Lower lobe of right lung (tissue), 2 donors: ENCODE results near the gene ZNF653. TPM values are rescaled to one million over a fixed set of nuclear protein-coding genes. Genes with fewer than 3 reads are reported as not detected.
"Not testable (repeated sequence)": the region's sequence is repeated elsewhere in the genome, so short reads cannot be mapped to it uniquely, and the experiment has no call there.

ENCODE experiments used
- ATAC-seq, 2 donors: fragments of 200-7000 bp; cut with Tn5 transposase; one replicate each; pipeline ENCODE4 v1.9.1; 2020 to 2022; ENCODE audit warnings: mild to moderate bottlenecking in 2 of 2, moderate library complexity in 2 of 2
- DNase-seq: peaks from one replicate; pipeline ENCODE4 v3.0.0-alpha.2; 2020
- H3K27ac ChIP-seq: fragments of 200-600 bp; one replicate; pipeline ENCODE4 v1.8.0; 2022
- H3K27me3 ChIP-seq: fragments of 200-600 bp; one replicate; pipeline ENCODE4 v1.8.0; 2022; ENCODE audit warnings: low read depth
- H3K36me3 ChIP-seq: fragments of 200-600 bp; one replicate; pipeline ENCODE4 v1.8.0; 2022; ENCODE audit warnings: mild to moderate bottlenecking
- H3K4me1 ChIP-seq: fragments of 200-600 bp; one replicate; pipeline ENCODE4 v1.8.0; 2022
- H3K4me3 ChIP-seq: fragments of 200-600 bp; one replicate; pipeline ENCODE4 v1.8.0; 2022; ENCODE audit warnings: mild to moderate bottlenecking
- H3K9me3 ChIP-seq: fragments of 200-600 bp; one replicate; pipeline ENCODE4 v1.8.0; 2022
- intact Hi-C: fragments of 100-400 bp; cut with DNase I; formaldehyde crosslinking; loops from one replicate; pipeline ENCODE4 v1.11.0; 2022
- total RNA-seq: library from RNA; stranded (reverse); fragmentation: NEBNext Ultra II Directional; extraction: Animal tissue kit (Norgen Biotek cat#: 25700); gene quantifications from one replicate; pipeline ENCODE4 v1.2.1, GENCODE V29; 2021
- TF ChIP-seq, protein P1 (sequence below): fragments of 200-600 bp; IDR thresholded peaks from one replicate; pipeline ENCODE4 v1.8.0; 2022; ENCODE audit warnings: antibody characterized with exemption, mild to moderate bottlenecking
- donor health status: DM: no; HTN: yes; CAD: no; lungs with severe emphysema.

ZNF653 gene
- total RNA-seq, 1 donor from 2014 or later, result 9.2 TPM

- Histone ChIP-seq H3K27me3 (no peaks in the 10 kb centered on the region), H3K36me3 (no peaks in the 10 kb centered on the region), H3K9me3 (no peaks in the 10 kb centered on the region), H3K27ac (no peak overlapping the region), H3K4me1 (no peaks in the 10 kb centered on the region), H3K4me3 (no peak overlapping the region)
- no peak for ATAC-seq
- no peak for DNase-seq
- TF ChIP-seq, protein P1, sequence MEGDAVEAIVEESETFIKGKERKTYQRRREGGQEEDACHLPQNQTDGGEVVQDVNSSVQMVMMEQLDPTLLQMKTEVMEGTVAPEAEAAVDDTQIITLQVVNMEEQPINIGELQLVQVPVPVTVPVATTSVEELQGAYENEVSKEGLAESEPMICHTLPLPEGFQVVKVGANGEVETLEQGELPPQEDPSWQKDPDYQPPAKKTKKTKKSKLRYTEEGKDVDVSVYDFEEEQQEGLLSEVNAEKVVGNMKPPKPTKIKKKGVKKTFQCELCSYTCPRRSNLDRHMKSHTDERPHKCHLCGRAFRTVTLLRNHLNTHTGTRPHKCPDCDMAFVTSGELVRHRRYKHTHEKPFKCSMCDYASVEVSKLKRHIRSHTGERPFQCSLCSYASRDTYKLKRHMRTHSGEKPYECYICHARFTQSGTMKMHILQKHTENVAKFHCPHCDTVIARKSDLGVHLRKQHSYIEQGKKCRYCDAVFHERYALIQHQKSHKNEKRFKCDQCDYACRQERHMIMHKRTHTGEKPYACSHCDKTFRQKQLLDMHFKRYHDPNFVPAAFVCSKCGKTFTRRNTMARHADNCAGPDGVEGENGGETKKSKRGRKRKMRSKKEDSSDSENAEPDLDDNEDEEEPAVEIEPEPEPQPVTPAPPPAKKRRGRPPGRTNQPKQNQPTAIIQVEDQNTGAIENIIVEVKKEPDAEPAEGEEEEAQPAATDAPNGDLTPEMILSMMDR, result no peak
- intact Hi-C loops, result no loop called here
These were observed 40.0 kb downstream of the ZNF653 start for GRCh38 chr19:11465600-11465999.

DNA sequence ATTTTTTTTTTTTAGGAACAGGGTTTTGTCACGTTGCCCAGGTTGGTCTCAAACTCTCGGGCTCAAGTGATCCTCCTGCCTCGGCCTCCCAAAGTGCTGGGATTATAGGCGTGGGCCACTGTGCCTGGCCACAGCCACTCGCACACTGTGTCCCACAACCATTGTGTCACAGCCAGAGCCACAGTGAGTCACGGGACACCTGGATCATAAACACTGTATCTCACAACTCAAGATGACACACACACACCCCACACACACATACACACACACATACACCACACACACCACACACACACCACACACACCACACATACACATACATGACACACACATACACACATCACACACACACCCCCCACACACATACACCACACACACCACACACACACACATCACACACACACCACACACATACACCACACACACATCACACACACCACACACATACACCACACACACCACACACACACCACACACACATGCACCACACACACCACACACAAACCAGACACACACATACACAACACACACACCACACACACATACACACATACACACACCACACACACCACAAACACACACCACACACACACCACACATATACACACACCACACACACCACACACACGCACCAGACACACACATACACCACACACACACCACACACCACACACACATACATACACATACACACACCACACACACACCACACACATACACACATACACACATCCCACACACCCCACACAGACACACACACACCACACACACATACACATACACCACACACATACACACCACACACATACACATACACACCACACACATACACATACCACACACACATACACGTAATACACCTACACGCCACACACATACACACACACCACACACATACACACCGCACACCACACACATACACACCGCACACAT is 41.0 kb downstream of the ZNF653 start:
- H3K27me3 ChIP-seq, result peaks cover 4% of the 10 kb centered on the region
- H3K9me3 ChIP-seq, result no peaks in the 10 kb centered on the region
- no peaks in the 10 kb centered on the region for H3K4me1 ChIP-seq
- H3K27ac ChIP-seq, result no peak overlapping the region
- TF ChIP-seq, protein P1, result no peak
- H3K36me3 ChIP-seq, result no peaks in the 10 kb centered on the region
- intact Hi-C loops, result no loop called here
- no peak for DNase-seq
- ATAC-seq, result peak in 1 of 2 donors; percentile 19
- no peak overlapping the region for H3K4me3 ChIP-seq

- TF ChIP-seq, protein P1, result no peak
- H3K36me3 ChIP-seq, result no peaks in the 10 kb centered on the region
- intact Hi-C loops, result no loop called here
These were observed 42.2 kb downstream of the ZNF653 start for GRCh38 chr19:11463391-11463790.

GRCh38 chr19:11461453-11461852 is 44.2 kb downstream of the ZNF653 start:
- Histone ChIP-seq H3K27ac (no peak overlapping the region), H3K9me3 (no peaks in the 10 kb centered on the region), H3K36me3 (no peaks in the 10 kb centered on the region), H3K4me1 (no peaks in the 10 kb centered on the region), H3K27me3 (peaks cover 10% of the 10 kb centered on the region), H3K4me3 (no peak overlapping the region)
- intact Hi-C loops, result no loop called here
- ATAC-seq, result no peak
- no peak for DNase-seq
- TF ChIP-seq, protein P1, result no peak

More at GRCh38 chr19:11463391-11463790, 42.2 kb downstream of the ZNF653 start:
- DNase-seq (no peak), ATAC-seq (no peak)
- Histone ChIP-seq H3K4me1 (no peaks in the 10 kb centered on the region), H3K4me3 (no peak overlapping the region), H3K9me3 (no peaks in the 10 kb centered on the region), H3K27ac (no peak overlapping the region), H3K27me3 (peaks cover 6% of the 10 kb centered on the region)

- TF ChIP-seq, protein P1, result no peak
- H3K4me3 ChIP-seq, result no peak overlapping the region
- no peak overlapping the region for H3K27ac ChIP-seq
- no peak for DNase-seq
- no peaks in the 10 kb centered on the region for H3K9me3 ChIP-seq
- H3K36me3 ChIP-seq, result no peaks in the 10 kb centered on the region
- peaks cover 10% of the 10 kb centered on the region for H3K27me3 ChIP-seq
- intact Hi-C loops, result no loop called here
- no peak for ATAC-seq
- no peaks in the 10 kb centered on the region for H3K4me1 ChIP-seq
These were observed 45.4 kb downstream of the ZNF653 start for GRCh38 chr19:11460207-11460606.

DNA sequence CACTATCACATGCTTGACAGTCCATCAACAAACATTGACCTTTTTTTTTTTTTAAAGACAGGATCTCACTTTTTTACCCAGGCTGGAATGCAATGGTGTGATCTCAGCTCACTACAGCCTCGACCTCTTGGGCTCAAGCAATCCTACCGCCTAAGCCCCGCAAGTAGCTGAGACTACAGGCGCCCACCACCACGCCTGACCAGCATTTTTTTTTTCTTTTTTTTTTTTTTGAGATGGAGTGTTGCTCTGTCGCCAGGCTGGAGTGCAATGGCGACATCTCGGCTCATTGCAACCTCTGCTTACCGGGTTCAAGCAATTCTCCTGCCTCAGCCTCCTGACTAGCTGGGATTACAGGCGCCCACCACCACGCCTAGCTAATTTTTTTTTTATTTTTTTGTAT is 46.7 kb downstream of the ZNF653 start:
- intact Hi-C loops, H3K27ac ChIP-seq, DNase-seq, H3K4me1 ChIP-seq, H3K9me3 ChIP-seq, H3K36me3 ChIP-seq, ATAC-seq, H3K4me3 ChIP-seq: not testable (repeated sequence)
- H3K27me3 ChIP-seq, result peaks cover 10% of the 10 kb centered on the region
